K562 (cell line): Measurements from ENCODE around the gene TEAD4. TPM values are rescaled to one million over a fixed set of nuclear protein-coding genes. Genes with fewer than 3 reads are reported as not detected.

Source experiments
- ATAC-seq: fragments of 200-7000 bp; cut with Tn5 transposase; 3 replicates; pipeline ENCODE4 v1.9.1; 2020; ENCODE audit warnings: moderate library complexity
- BruUV-seq: library from RNA; stranded (reverse); fragments of 400-500 nt; replicated peaks from 2 replicates; lab custom pipeline; 2021; lab: Mats Ljungman, UMichigan
- CTCF ChIA-PET: fragments of 300-600 bp; formaldehyde crosslinking; extraction: SDS; loops from one replicate; lab custom pipeline; 2021; ENCODE audit warnings: low intra/inter-chr PET ratio; lab: Yijun Ruan, JAX
- POLR2A ChIA-PET: fragments of 300-600, 350-650 bp; sonication (Branson Sonifier 250); formaldehyde crosslinking; extraction: SDS; loops from one replicate; lab custom pipeline; 2021; ENCODE audit warnings: antibody characterized with exemption, inconsistent platforms; lab: Yijun Ruan, JAX
- DNase-seq, 4 experiments: peaks; one replicate each; pipeline versions ENCODE4 v3.0.0 to v3.0.0-alpha.2; 2011 to 2018; ENCODE audit warnings: low spot score in 3 of 4, mixed read lengths in 3 of 4; ENCODE audit errors: extremely low read depth in 1 of 4
- FAIRE-seq: peaks from 2 replicates; lab custom pipeline; 2011; peaks lifted over from hg19 to GRCh38; lab: Jason Lieb, UNC
- H2AFZ ChIP-seq: 2 replicates; pipeline ENCODE4 v1.6.0; 2011; ENCODE audit warnings: low read depth, low read length, control low read depth, inconsistent platforms
- H3K27ac ChIP-seq: fragments of 200-600 bp; 3 replicates; pipeline ENCODE4 v1.8.0; 2011; ENCODE audit warnings: low read depth, mild to moderate bottlenecking, control low read depth, inconsistent platforms, low read length, moderate library complexity, mixed read lengths; ENCODE audit errors: extremely low read depth
- H3K27me3 ChIP-seq, 2 experiments: fragments of 300-600 bp in 1 of 2; 2 replicates in 1 of 2; 3 replicates in 1 of 2; pipeline versions ENCODE4 v1.6.0 to v1.8.0; 2011; ENCODE audit warnings: inconsistent platforms in 2 of 2, low read length in 2 of 2, mild to moderate bottlenecking in 1 of 2, mixed read lengths in 1 of 2, moderate library complexity in 1 of 2; ENCODE audit not compliant: control insufficient read depth in 2 of 2, insufficient read depth in 2 of 2
- H3K36me3 ChIP-seq: fragments of 300-600 bp; 3 replicates; pipeline ENCODE4 v1.8.0; 2011; ENCODE audit warnings: mild to moderate bottlenecking, low read length, inconsistent platforms; ENCODE audit not compliant: control insufficient read depth, insufficient read depth
- H3K4me1 ChIP-seq, 2 experiments: fragments of 200-600 bp in 1 of 2; replicated peaks in 1 of 2; 2 replicates in 1 of 2; 3 replicates in 1 of 2; pipeline versions ENCODE4 v1.5.1 to v1.8.0; 2011; ENCODE audit warnings: inconsistent platforms in 2 of 2, low read length in 2 of 2, mild to moderate bottlenecking in 1 of 2, mixed read lengths in 1 of 2, moderate library complexity in 1 of 2; ENCODE audit not compliant: control insufficient read depth in 2 of 2, insufficient read depth in 2 of 2
- H3K4me2 ChIP-seq: 2 replicates; pipeline ENCODE4 v1.6.1; 2011; ENCODE audit warnings: low read length, control low read depth, inconsistent platforms, mixed read lengths; ENCODE audit not compliant: insufficient read depth
- H3K4me3 ChIP-seq: fragments of 200-600 bp; sonication (generic), shearing (Covaris generic); 2 replicates; pipeline ENCODE4 v1.5.1; 2016; ENCODE audit warnings: control low read depth, inconsistent platforms
- H3K79me2 ChIP-seq: fragments of 200-600 bp; 3 replicates; pipeline ENCODE4 v1.8.0; 2011; ENCODE audit warnings: low read length, inconsistent platforms; ENCODE audit not compliant: control insufficient read depth, insufficient read depth
- H3K9ac ChIP-seq, 2 experiments: 2 replicates each; pipeline versions ENCODE4 v1.6.0 to v1.6.1; 2011; ENCODE audit warnings: low read depth in 2 of 2, low read length in 2 of 2, control low read depth in 1 of 2, inconsistent platforms in 1 of 2, mild to moderate bottlenecking in 1 of 2, mixed read lengths in 1 of 2; ENCODE audit not compliant: insufficient read depth in 1 of 2
- H3K9me1 ChIP-seq: one replicate; pipeline ENCODE4 v1.6.0; 2011; ENCODE audit warnings: inconsistent platforms, mild to moderate bottlenecking, low read length, moderate library complexity; ENCODE audit not compliant: control insufficient read depth, insufficient read depth
- H3K9me3 ChIP-seq: replicated peaks from 2 replicates; pipeline ENCODE4 v1.5.1; 2011; ENCODE audit warnings: low read depth, low read length, inconsistent platforms; ENCODE audit not compliant: control insufficient read depth, insufficient read depth
- H4K20me1 ChIP-seq: replicated peaks from 2 replicates; pipeline ENCODE4 v1.6.1; 2011; ENCODE audit warnings: low read length, inconsistent platforms, mixed read lengths; ENCODE audit not compliant: control insufficient read depth, insufficient read depth
- C11orf30 ChIP-seq: fragments of 450-650 bp; IDR thresholded peaks from 2 replicates; pipeline ENCODE4 v1.6.1; 2016; ENCODE audit warnings: low read depth, mild to moderate bottlenecking
- CBFA2T2 ChIP-seq: fragments of 450-650 bp; conservative IDR thresholded peaks from 2 replicates; pipeline ENCODE4 v1.6.1; 2017; ENCODE audit warnings: mild to moderate bottlenecking
- ETS2 ChIP-seq: IDR thresholded peaks from 2 replicates; pipeline ENCODE4 v1.6.1; 2016; ENCODE audit warnings: borderline replicate concordance, missing genetic modification characterization, mild to moderate bottlenecking, moderate library complexity, missing compliant biosample characterization; ENCODE audit not compliant: poor library complexity, severe bottlenecking
- HMBOX1 ChIP-seq: sonication (generic); IDR thresholded peaks from 2 replicates; pipeline ENCODE4 v1.6.1; 2016
- HNRNPL ChIP-seq: fragments of 200-400 bp; formaldehyde crosslinking; IDR thresholded peaks from 2 replicates; pipeline ENCODE4 v1.6.1; 2017; ENCODE audit warnings: low read depth, mild to moderate bottlenecking, low read length
- KLF16 ChIP-seq: IDR thresholded peaks from 2 replicates; pipeline ENCODE4 v1.6.1; 2016; ENCODE audit warnings: antibody characterized with exemption
- MYNN ChIP-seq, 2 experiments: sonication (generic); formaldehyde crosslinking in 1 of 2; IDR thresholded peaks; 2 replicates each; pipeline versions ENCODE4 v1.5.0 to v1.6.1; 2016 to 2020; ENCODE audit warnings: antibody characterized with exemption in 1 of 2, missing genetic modification reagents in 1 of 2
- NCOA6 ChIP-seq: fragments of 450-650 bp; IDR thresholded peaks from 2 replicates; pipeline ENCODE4 v1.6.1; 2017; ENCODE audit warnings: mild to moderate bottlenecking
- PHF8 ChIP-seq: fragments of 200-600 bp; sonication (generic); IDR thresholded peaks from 2 replicates; pipeline ENCODE4 v1.6.1; 2012; ENCODE audit warnings: mixed run types, mild to moderate bottlenecking, inconsistent platforms, low read length, moderate library complexity, borderline replicate concordance
- PURB ChIP-seq: sonication (generic); formaldehyde crosslinking; IDR thresholded peaks from 2 replicates; pipeline ENCODE4 v1.9.0; 2021; ENCODE audit warnings: low read depth, mild to moderate bottlenecking, missing genetic modification reagents
- SREBF1 ChIP-seq: fragments of 150-350 bp; IDR thresholded peaks from 2 replicates; pipeline ENCODE4 v1.6.1; 2014; ENCODE audit warnings: antibody characterized with exemption, low read depth, low read length, borderline replicate concordance
- TCF15 ChIP-seq: fragments of 250-450 bp; sonication (Bioruptor Pico); IDR thresholded peaks from 2 replicates; pipeline ENCODE4 v1.8.0; 2022; ENCODE audit warnings: moderate library complexity, mild to moderate bottlenecking, inconsistent platforms
- ZNF589 ChIP-seq: fragments of 200-800 bp; sonication (Bioruptor generic); IDR thresholded peaks from 2 replicates; pipeline ENCODE4 v1.6.1; 2016; ENCODE audit warnings: low read depth, missing genetic modification characterization, missing compliant biosample characterization
- WGBS: fragments of 100-300 bp; shearing (Covaris generic); methylation state at CpG from one replicate; pipeline ENCODE4 v1.1.6; 2016; ENCODE audit warnings: low coverage, mixed read lengths; ENCODE audit not compliant: insufficient coverage; ENCODE audit errors: missing lambda C conversion rate; 5-methylcytosine and 5-hydroxymethylcytosine counted together
- in situ Hi-C: fragments of 300-500 bp; cut with MboI; formaldehyde crosslinking; loops from 4 replicates; pipeline ENCODE4 v1.15.0; 2018; ENCODE audit warnings: inconsistent platforms, mixed read lengths
- intact Hi-C: fragments of 100-400 bp; cut with micrococcal nuclease; formaldehyde crosslinking; loops from 2 replicates; pipeline ENCODE4 v1.14.2; 2022
- polyA plus RNA-seq, 8 experiments: library from polyadenylated mRNA; depleted of rRNA in 4 of 8; stranded (reverse) in 5 of 8; unstranded in 3 of 8; fragments of >200 nt; fragmentation: Nextera tagmentation in 2 of 8; fragmentation: Illumina TruSeq in 1 of 8; extraction: Ambion mirVana in 2 of 8; extraction: Trizol in 1 of 8; gene quantifications; 2 replicates each; pipeline versions ENCODE4 v1.2.1 to v1.2.3, GENCODE V29; 2011 to 2014; ENCODE audit warnings: inconsistent platforms in 1 of 8, missing spikeins in 1 of 8
- total RNA-seq, 7 experiments: library from RNA; depleted of rRNA in 6 of 7; stranded (reverse); fragments of >200 nt in 6 of 7; fragmentation: Illumina TruSeq in 2 of 7; extraction: Trizol in 2 of 7; gene quantifications; 2 replicates each; pipeline versions ENCODE4 v1.2.1 to v1.2.3, GENCODE V29; 2011 to 2021; ENCODE audit warnings: low replicate concordance in 1 of 7

TEAD4 gene
- total and polyA plus RNA-seq, 9 of the 15 experiments (the other 6 are each of a cell fraction or from before 2014, with no cell fraction given) = 0.82 to 40.0 (median 17.0) TPM

GRCh38 chr12:3032770-3033538, 73.8 kb downstream of the TEAD4 start:
- no peak for FAIRE-seq
- Histone ChIP-seq H3K4me3 (no peak overlapping the region), H3K4me2 (no peak overlapping the region), H3K9me1 (no peaks in the 10 kb centered on the region), H3K4me1 (peaks cover 0 to 15% of the 10 kb centered on the region in 2 experiments; a peak in 2 of 5 replicates), H4K20me1 (no peaks in the 10 kb centered on the region), H3K9ac (no peak overlapping the region), H3K36me3 (peaks cover 24% of the 10 kb centered on the region; the same call in 2 of the 3 replicates), H3K9me3 (no peaks in the 10 kb centered on the region), H3K27ac (no peak overlapping the region), H2AFZ (no peak overlapping the region), H3K79me2 (no peaks in the 10 kb centered on the region), H3K27me3 (no peaks in the 10 kb centered on the region)
- BruUV-seq = no TSS peak
- intact Hi-C loops = no loop called here
- in situ Hi-C loops = loop anchor here (10.0 kb wide), 1 partner anchor 158 kb away; the partner anchor contains the start of genes FOXM1 and RHNO1
- POLR2A ChIA-PET = interaction anchor here (0.5 kb wide), 1 partner anchor 37 kb away, joined by 3 read pairs; no protein-coding TSS in a partner anchor
- CTCF ChIA-PET = no interaction called here
- DNase-seq = no peak
- WGBS = 79% methylated on average over 6 of the region's 27 CpGs
- no peak for ATAC-seq
- TF ChIP-seq SREBF1 = no peak
- TF ChIP-seq TCF15 = no peak
- TF ChIP-seq PHF8 = no peak
- no peak for TF ChIP-seq C11orf30
- TF ChIP-seq HNRNPL = no peak
- no peak for TF ChIP-seq NCOA6
- no peak for TF ChIP-seq ETS2
- no peak for TF ChIP-seq KLF16
- no peak for TF ChIP-seq MYNN (IDR thresholded peaks at IDR 0.05)
- TF ChIP-seq MYNN (CRISPR knock-in tag; IDR thresholded peaks at IDR 0.05) = no peak
- no peak for TF ChIP-seq ZNF589 (CRISPR knock-in tag)
- TF ChIP-seq HMBOX1 = no peak
- TF ChIP-seq PURB = no peak
- TF ChIP-seq CBFA2T2 = no peak
